ENCODE data around the gene GALNTL6.
"Not testable (repeated sequence)": the region's sequence is repeated elsewhere in the genome, so short reads cannot be mapped to it uniquely, and the experiment has no call there.

The GALNTL6 gene

GRCh38 chr4:172777729-172778431, 964.7 kb downstream of the GALNTL6 start:
- H3K27me3 Mint-ChIP-seq = no peaks in the 10 kb centered on the region
- no peak overlapping the region for H3K27ac Mint-ChIP-seq
- H3K36me3 Mint-ChIP-seq = no peaks in the 10 kb centered on the region
- H3K4me3 Mint-ChIP-seq = no peak overlapping the region
- H3K4me1 Mint-ChIP-seq = no peaks in the 10 kb centered on the region
- no peaks in the 10 kb centered on the region for H3K9me3 Mint-ChIP-seq

DNA sequence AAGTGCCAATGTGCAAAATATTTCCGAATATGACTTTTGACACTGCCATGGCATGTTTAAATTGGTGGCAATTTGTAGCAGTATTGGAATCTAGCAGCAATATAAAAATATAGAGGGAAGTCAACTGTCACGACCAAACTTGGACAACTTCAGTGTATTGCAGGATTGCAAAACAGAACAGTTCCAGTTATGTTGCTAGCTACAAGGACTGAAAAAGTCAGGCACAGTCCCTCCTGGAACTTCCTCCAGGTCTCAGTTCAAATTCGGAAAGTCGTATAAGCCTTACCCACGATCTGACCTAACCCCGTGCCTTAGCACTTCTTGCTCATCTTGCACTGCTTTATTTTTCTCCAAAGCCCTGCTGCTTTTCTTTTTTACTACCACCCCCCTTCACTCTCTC, 965.4 kb downstream of the GALNTL6 start:
- H3K4me1 Mint-ChIP-seq = no peaks in the 10 kb centered on the region
- H3K9me3 Mint-ChIP-seq = no peaks in the 10 kb centered on the region
- H3K36me3 Mint-ChIP-seq = no peaks in the 10 kb centered on the region
- no peak overlapping the region for H3K27ac Mint-ChIP-seq
- no peaks in the 10 kb centered on the region for H3K27me3 Mint-ChIP-seq
- H3K4me3 Mint-ChIP-seq = no peak overlapping the region

DNA sequence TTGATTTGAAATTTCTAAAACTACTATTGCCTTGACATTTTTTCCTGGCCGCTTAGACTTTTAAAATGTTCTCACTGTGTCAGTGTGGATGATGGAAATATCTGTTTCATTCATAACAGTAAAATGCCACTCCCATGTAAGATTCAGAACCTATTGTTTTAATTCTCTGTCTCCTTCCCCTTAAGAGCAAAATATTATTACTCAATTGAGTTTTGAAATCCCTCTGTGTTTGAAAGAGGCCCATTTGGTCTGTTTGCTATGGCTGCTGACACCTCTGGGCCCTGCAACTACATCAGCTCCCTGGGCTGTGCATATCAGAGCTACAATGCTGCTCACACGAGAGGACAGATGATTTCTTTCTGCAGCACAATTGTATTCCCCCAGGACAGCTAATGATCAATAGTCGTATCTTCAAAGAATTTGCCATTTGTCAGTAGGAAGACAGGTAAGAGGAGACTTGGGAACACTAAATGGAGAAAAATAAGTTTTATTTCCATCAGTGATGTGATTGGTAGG, 967.4 kb downstream of the GALNTL6 start:
- H3K4me1 Mint-ChIP-seq = no peaks in the 10 kb centered on the region
- H3K4me3 Mint-ChIP-seq = no peak overlapping the region
- H3K9me3 Mint-ChIP-seq = no peaks in the 10 kb centered on the region
- H3K36me3 Mint-ChIP-seq = no peaks in the 10 kb centered on the region
- no peaks in the 10 kb centered on the region for H3K27me3 Mint-ChIP-seq
- no peak overlapping the region for H3K27ac Mint-ChIP-seq

- Mint-ChIP-seq H3K4me3 (no peak overlapping the region), H3K4me1 (no peaks in the 10 kb centered on the region), H3K27me3 (no peaks in the 10 kb centered on the region), H3K36me3 (no peaks in the 10 kb centered on the region), H3K27ac (no peak overlapping the region), H3K9me3 (no peaks in the 10 kb centered on the region)
Measured at GRCh38 chr4:172785613-172786012, 972.4 kb downstream of the GALNTL6 start.

DNA sequence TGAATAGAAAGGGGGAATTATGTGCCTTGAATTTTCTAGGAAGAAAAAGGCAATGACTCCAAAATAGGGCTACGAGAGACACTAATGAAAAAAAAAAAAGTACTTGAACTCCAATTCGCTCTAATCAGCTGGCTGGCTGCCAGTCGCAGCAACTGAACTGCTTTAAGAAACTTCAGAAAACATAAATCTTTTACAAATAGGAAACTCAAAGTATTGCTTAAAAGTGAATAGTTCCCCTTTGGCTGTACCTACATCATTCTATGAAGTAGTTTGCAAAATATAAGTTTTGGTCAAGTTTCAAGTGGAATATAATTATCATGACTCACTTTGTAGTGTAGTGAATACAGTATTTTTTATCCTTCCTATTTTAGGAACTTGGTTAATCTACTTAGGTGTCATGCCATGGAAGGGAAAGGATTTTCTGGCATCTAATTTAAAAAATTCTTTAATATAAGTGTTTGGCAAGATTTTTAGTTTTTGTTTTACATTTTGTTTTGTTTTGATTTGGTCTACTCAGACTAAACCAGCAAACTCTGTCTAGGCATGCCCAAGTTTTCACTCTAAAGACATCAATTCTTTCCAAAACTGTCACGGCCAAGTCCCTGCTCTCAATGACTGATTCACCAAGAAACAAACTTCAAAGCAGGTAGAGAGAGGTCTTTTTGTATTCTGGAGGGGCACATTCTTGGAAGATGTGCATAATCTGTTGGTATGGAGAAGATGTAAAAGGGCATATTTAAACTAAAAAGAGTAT, 973.0 kb downstream of the GALNTL6 start:
- H3K9me3 Mint-ChIP-seq = no peaks in the 10 kb centered on the region
- H3K4me1 Mint-ChIP-seq = no peaks in the 10 kb centered on the region
- H3K27me3 Mint-ChIP-seq = no peaks in the 10 kb centered on the region
- no peak overlapping the region for H3K4me3 Mint-ChIP-seq
- no peak overlapping the region for H3K27ac Mint-ChIP-seq
- no peaks in the 10 kb centered on the region for H3K36me3 Mint-ChIP-seq

DNA sequence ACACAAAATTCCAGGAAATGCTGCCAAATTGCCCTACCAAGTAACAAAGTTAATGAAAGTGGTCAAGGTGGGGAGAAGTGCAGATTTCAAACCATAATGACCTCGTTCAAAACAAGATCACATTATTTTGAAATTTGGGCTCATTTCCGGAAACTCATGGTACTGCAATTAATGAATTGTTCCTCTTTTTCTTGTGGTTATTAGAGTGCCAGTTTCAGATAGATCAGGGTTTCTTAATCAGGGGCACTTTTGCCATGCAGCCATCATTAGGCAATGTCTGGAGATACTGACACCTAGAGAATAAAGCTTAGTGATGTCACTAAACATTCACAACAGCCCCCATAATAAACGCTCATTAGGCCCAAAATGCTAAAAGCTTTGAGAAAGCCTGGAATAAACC, 973.9 kb downstream of the GALNTL6 start:
- H3K4me1 Mint-ChIP-seq = no peaks in the 10 kb centered on the region
- no peak overlapping the region for H3K4me3 Mint-ChIP-seq
- H3K27me3 Mint-ChIP-seq = no peaks in the 10 kb centered on the region
- no peaks in the 10 kb centered on the region for H3K9me3 Mint-ChIP-seq
- no peaks in the 10 kb centered on the region for H3K36me3 Mint-ChIP-seq
- no peak overlapping the region for H3K27ac Mint-ChIP-seq

- H3K4me3 Mint-ChIP-seq = no peak overlapping the region
- H3K4me1 Mint-ChIP-seq = no peaks in the 10 kb centered on the region
- no peak overlapping the region for H3K27ac Mint-ChIP-seq
- no peaks in the 10 kb centered on the region for H3K9me3 Mint-ChIP-seq
- no peaks in the 10 kb centered on the region for H3K36me3 Mint-ChIP-seq
- H3K27me3 Mint-ChIP-seq = no peaks in the 10 kb centered on the region
Measured at GRCh38 chr4:172791841-172792240, 978.6 kb downstream of the GALNTL6 start.

DNA sequence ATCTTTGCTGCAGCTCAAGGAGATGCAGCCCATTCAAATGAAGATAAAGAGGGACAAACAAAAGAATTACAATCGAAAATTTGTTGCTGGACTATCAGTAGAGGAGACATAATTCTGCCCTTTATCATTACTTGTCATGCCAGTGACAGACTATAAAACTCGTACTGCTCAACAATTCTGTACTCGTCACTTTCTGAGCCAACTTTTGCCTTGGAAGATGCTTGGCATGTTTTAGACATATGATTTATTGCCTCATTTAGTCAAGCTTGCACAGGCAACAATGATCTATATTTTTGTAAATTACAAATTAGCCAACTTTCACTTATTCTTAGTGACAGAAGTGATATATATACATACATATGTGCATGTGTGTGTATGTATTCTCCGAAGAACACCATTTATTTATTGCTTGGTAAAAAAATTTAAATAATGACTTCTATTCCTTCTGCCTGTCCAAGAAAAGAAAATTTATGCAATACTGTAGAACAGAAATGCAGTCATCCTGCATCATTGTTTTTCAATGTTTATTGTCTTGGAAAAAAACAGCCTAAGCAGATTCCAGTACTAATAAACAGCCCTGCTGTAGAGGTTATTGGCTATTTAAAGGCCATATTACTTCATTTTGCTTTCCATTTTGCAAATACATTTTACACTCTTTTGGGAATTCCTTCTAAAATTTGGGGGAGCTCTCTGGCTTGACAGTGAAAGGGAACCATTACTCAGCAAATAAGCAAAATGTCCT, 980.5 kb downstream of the GALNTL6 start:
- H3K4me1 Mint-ChIP-seq = no peaks in the 10 kb centered on the region
- H3K27ac Mint-ChIP-seq = no peak overlapping the region
- no peaks in the 10 kb centered on the region for H3K9me3 Mint-ChIP-seq
- H3K36me3 Mint-ChIP-seq = no peaks in the 10 kb centered on the region
- no peaks in the 10 kb centered on the region for H3K27me3 Mint-ChIP-seq
- H3K4me3 Mint-ChIP-seq = no peak overlapping the region

DNA sequence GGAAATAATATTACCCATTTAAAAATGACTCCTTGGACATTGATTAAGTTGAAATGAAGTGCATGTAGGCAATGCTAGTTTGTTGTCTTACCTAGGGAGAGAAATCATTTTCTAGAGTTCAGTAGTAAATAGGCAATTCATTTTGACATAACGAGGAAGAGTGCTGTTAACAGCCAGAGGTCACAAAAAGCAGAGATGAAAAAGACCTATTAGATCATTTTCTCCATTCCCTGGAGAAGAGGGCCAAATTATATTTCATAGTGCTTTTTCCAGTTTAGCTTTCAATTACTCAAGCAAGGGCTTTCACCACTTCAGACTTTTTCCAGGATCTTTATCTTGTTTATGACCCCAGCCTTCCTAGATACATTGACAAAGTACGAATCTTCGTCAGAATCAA, 981.1 kb downstream of the GALNTL6 start:
- Mint-ChIP-seq H3K36me3 (no peaks in the 10 kb centered on the region), H3K4me3 (no peak overlapping the region), H3K9me3 (no peaks in the 10 kb centered on the region), H3K27me3 (no peaks in the 10 kb centered on the region), H3K4me1 (no peaks in the 10 kb centered on the region), H3K27ac (no peak overlapping the region)

GRCh38 chr4:172797281-172797680, 984.1 kb downstream of the GALNTL6 start:
- not testable (repeated sequence) for H3K4me1 Mint-ChIP-seq, H3K27me3 Mint-ChIP-seq, H3K9me3 Mint-ChIP-seq, H3K27ac Mint-ChIP-seq, H3K36me3 Mint-ChIP-seq, H3K4me3 Mint-ChIP-seq

DNA sequence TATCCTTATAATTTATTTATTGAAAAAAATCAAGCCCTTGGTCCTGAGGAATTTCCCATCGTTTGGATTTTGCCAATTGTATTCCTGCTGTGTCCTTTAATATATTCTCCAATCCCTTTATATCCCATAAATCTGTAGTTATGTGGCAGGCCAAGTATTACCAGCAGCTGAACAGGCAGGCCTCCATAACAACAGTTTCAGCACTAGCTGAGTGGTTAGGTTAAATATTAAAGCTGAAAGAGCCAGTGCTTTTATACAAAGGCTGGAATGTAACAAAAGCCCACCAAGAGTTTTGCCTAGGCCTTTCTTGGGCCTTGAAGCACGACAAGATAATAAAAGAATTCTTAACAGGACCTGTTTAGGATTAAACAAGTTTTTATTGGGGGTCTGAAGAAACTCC, 988.8 kb downstream of the GALNTL6 start:
- Mint-ChIP-seq H3K9me3 (no peaks in the 10 kb centered on the region), H3K4me3 (no peak overlapping the region), H3K27ac (no peak overlapping the region), H3K4me1 (no peaks in the 10 kb centered on the region), H3K36me3 (no peaks in the 10 kb centered on the region), H3K27me3 (no peaks in the 10 kb centered on the region)

GRCh38 chr4:172806841-172807240, 993.6 kb downstream of the GALNTL6 start:
- Mint-ChIP-seq H3K9me3 (no peaks in the 10 kb centered on the region), H3K27me3 (no peaks in the 10 kb centered on the region), H3K4me1 (no peaks in the 10 kb centered on the region), H3K4me3 (no peak overlapping the region), H3K36me3 (no peaks in the 10 kb centered on the region), H3K27ac (no peak overlapping the region)

GRCh38 chr4:172808196-172808595, 995.0 kb downstream of the GALNTL6 start:
- Mint-ChIP-seq H3K27ac (no peak overlapping the region), H3K4me3 (no peak overlapping the region), H3K9me3 (no peaks in the 10 kb centered on the region), H3K4me1 (no peaks in the 10 kb centered on the region), H3K36me3 (no peaks in the 10 kb centered on the region), H3K27me3 (no peaks in the 10 kb centered on the region)

DNA sequence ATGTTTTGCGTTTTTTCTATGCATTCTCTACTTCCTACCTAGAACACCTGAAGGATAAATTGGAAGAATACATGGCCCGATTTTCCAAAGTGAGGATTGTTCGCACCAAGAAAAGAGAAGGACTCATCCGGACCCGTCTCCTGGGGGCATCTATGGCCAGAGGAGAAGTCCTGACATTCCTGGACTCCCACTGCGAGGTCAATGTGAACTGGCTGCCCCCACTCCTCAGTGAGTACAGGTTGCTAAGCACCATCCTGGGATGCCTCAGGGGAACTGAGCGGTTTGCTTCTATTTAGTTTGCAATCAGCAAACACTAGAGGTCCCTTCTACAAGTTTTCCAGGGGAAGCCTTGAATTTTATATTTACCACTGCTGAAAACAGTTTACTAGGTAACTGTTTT, 996.1 kb downstream of the GALNTL6 start:
- Mint-ChIP-seq H3K9me3 (no peaks in the 10 kb centered on the region), H3K36me3 (no peaks in the 10 kb centered on the region), H3K27ac (no peak overlapping the region), H3K4me3 (no peak overlapping the region), H3K4me1 (no peaks in the 10 kb centered on the region), H3K27me3 (no peaks in the 10 kb centered on the region)

- no peaks in the 10 kb centered on the region for H3K4me1 Mint-ChIP-seq
- H3K27ac Mint-ChIP-seq = no peak overlapping the region
- H3K27me3 Mint-ChIP-seq = peaks cover 3% of the 10 kb centered on the region
- no peak overlapping the region for H3K4me3 Mint-ChIP-seq
- no peaks in the 10 kb centered on the region for H3K36me3 Mint-ChIP-seq
- H3K9me3 Mint-ChIP-seq = no peaks in the 10 kb centered on the region
Measured at GRCh38 chr4:172813359-172813923, 1000.2 kb downstream of the GALNTL6 start.

All from activated naive CD4-positive, alpha-beta T cell treated with anti-CD3 and anti-CD28 coated beads, Interleukin-2, amount 50 U/mL, for 24 hours (primary cell).